HL-60 (cell line): ENCODE measurements around the gene PIK3R5.

Experiments used
- DNase-seq, 2 experiments: peaks; one replicate each; pipeline ENCODE4 v3.0.0-alpha.2; 2010 to 2020; ENCODE audit warnings: low read depth in 1 of 2, low spot score in 1 of 2
- H3K27ac ChIP-seq: fragments of 250-450 bp; sonication (Bioruptor Pico); replicated peaks from 2 replicates; pipeline ENCODE4 v1.5.1; 2020; ENCODE audit warnings: mild to moderate bottlenecking, moderate library complexity
- H3K27me3 ChIP-seq: fragments of 250-450 bp; sonication (Bioruptor Pico); 2 replicates; pipeline ENCODE4 v1.5.1; 2021; ENCODE audit warnings: mild to moderate bottlenecking, moderate library complexity; ENCODE audit not compliant: insufficient read depth, poor library complexity, severe bottlenecking
- H3K4me3 ChIP-seq: replicated peaks from 2 replicates; pipeline ENCODE4 v1.5.1; 2011; ENCODE audit warnings: mild to moderate bottlenecking, control low read depth, low read length; ENCODE audit not compliant: insufficient read depth
- GABPA ChIP-seq: IDR thresholded peaks from 2 replicates; pipeline ENCODE4 v1.6.1; 2012; ENCODE audit warnings: low read depth
- POLR2AphosphoS5 ChIP-seq: IDR thresholded peaks from 2 replicates; pipeline ENCODE4 v1.6.1; 2012; ENCODE audit warnings: low read depth
- SPI1 ChIP-seq: IDR thresholded peaks from 2 replicates; pipeline ENCODE4 v1.6.1; 2012; ENCODE audit warnings: low read depth, mild to moderate bottlenecking, borderline replicate concordance
- TF ChIP-seq, protein P1 (sequence below): IDR thresholded peaks from 2 replicates; pipeline ENCODE4 v1.6.1; 2012; ENCODE audit warnings: low read depth; ENCODE audit not compliant: insufficient replicate concordance
- TF ChIP-seq, protein P2 (sequence below): IDR thresholded peaks from one replicate; pipeline ENCODE4 v1.5.1; 2011; ENCODE audit warnings: low read length, control low read depth, inconsistent platforms; ENCODE audit not compliant: insufficient read depth

The PIK3R5 gene

DNA sequence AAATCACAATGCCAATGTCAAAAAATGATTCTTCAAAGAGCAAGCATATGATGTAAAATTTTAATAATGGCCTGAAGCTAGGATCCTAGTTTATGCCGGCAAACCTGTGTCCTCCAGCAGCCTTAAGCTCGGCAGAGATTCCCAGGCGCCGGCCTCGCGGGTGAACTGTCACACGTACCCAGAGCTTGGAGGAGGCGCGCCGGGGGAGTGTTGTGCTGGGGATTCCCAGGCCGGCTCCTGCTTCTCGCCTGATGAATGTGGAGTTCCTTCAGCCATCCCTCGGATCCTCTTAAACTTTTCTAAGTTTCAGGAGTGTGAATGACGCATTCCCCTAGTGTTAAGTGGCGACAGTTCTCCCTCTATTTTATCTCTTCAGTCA lies 36.7 kb upstream of the PIK3R5 start:
- H3K27me3 ChIP-seq: peaks cover 13% of the 10 kb centered on the region
- H3K4me3 ChIP-seq: no peak overlapping the region
- TF ChIP-seq, protein P1, sequence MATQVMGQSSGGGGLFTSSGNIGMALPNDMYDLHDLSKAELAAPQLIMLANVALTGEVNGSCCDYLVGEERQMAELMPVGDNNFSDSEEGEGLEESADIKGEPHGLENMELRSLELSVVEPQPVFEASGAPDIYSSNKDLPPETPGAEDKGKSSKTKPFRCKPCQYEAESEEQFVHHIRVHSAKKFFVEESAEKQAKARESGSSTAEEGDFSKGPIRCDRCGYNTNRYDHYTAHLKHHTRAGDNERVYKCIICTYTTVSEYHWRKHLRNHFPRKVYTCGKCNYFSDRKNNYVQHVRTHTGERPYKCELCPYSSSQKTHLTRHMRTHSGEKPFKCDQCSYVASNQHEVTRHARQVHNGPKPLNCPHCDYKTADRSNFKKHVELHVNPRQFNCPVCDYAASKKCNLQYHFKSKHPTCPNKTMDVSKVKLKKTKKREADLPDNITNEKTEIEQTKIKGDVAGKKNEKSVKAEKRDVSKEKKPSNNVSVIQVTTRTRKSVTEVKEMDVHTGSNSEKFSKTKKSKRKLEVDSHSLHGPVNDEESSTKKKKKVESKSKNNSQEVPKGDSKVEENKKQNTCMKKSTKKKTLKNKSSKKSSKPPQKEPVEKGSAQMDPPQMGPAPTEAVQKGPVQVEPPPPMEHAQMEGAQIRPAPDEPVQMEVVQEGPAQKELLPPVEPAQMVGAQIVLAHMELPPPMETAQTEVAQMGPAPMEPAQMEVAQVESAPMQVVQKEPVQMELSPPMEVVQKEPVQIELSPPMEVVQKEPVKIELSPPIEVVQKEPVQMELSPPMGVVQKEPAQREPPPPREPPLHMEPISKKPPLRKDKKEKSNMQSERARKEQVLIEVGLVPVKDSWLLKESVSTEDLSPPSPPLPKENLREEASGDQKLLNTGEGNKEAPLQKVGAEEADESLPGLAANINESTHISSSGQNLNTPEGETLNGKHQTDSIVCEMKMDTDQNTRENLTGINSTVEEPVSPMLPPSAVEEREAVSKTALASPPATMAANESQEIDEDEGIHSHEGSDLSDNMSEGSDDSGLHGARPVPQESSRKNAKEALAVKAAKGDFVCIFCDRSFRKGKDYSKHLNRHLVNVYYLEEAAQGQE: no peak
- no peak for TF ChIP-seq POLR2AphosphoS5
- TF ChIP-seq, protein P2, sequence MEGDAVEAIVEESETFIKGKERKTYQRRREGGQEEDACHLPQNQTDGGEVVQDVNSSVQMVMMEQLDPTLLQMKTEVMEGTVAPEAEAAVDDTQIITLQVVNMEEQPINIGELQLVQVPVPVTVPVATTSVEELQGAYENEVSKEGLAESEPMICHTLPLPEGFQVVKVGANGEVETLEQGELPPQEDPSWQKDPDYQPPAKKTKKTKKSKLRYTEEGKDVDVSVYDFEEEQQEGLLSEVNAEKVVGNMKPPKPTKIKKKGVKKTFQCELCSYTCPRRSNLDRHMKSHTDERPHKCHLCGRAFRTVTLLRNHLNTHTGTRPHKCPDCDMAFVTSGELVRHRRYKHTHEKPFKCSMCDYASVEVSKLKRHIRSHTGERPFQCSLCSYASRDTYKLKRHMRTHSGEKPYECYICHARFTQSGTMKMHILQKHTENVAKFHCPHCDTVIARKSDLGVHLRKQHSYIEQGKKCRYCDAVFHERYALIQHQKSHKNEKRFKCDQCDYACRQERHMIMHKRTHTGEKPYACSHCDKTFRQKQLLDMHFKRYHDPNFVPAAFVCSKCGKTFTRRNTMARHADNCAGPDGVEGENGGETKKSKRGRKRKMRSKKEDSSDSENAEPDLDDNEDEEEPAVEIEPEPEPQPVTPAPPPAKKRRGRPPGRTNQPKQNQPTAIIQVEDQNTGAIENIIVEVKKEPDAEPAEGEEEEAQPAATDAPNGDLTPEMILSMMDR: no peak
- TF ChIP-seq SPI1: no peak
- no peak for TF ChIP-seq GABPA

DNA sequence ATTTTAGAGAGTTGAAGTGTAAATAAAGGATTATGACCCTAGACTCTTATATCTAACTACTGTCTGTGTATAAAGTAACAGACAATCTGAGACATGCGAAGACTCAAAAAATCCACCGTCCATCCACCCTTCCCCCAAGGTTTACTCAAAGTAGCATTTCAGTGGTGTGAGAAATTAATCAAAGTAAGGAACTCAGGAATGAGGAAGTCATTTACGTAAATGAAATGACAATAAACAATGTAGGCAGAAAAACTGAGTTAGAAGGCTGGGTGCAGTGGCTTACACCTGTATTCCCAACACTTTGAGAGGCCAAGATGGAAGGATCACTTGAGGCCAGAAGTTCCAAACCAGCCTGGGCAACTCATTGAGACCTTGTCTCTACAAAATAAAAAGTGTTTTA lies 36.1 kb upstream of the PIK3R5 start:
- H3K4me3 ChIP-seq: no peak overlapping the region
- TF ChIP-seq GABPA: no peak
- peak; percentile 77; the same call in 1 of the 2 replicates for TF ChIP-seq SPI1
- TF ChIP-seq, protein P2: no peak
- no peak for TF ChIP-seq POLR2AphosphoS5
- peaks cover 13% of the 10 kb centered on the region for H3K27me3 ChIP-seq
- H3K27ac ChIP-seq: no peak overlapping the region
- DNase-seq: no peak

More for the DNA sequence above, 36.7 kb upstream of the PIK3R5 start:
- no peak for DNase-seq
- H3K27ac ChIP-seq: no peak overlapping the region

DNA sequence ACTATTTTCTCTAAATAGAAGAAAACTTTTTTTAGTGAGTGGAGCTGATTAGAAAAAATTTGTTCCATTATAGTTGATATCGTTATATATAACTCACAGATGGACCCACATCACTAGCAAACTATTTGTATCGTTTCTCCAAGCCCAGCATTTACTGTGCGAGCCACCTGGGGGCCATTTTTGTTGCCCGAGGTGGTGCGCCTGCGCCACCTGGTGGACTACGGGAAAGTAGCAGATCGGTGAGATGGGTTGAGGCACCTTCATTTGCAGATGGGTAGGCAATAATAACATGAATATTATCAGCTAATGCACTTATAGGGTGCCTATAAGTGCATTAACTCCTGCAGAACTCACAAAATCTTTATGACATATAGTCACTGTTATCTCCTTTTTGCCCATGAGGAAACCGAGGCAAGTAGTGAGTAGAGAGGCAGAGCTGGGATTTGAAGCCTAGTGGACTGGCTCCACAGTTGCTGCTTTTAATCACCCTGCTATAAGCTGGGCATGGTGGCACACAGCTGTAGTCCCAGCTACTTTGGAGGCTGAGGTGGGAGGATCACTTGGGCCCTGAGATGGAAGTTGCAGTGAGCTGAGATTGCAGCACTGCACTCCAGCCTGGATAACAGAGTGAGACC lies 32.6 kb upstream of the PIK3R5 start:
- H3K27me3 ChIP-seq: peaks cover 6% of the 10 kb centered on the region
- TF ChIP-seq POLR2AphosphoS5: no peak
- TF ChIP-seq, protein P2: peak; percentile 52
- no peak overlapping the region for H3K4me3 ChIP-seq
- H3K27ac ChIP-seq: no peak overlapping the region
- peak in 1 of 2 experiments; percentile 60 for DNase-seq

DNA sequence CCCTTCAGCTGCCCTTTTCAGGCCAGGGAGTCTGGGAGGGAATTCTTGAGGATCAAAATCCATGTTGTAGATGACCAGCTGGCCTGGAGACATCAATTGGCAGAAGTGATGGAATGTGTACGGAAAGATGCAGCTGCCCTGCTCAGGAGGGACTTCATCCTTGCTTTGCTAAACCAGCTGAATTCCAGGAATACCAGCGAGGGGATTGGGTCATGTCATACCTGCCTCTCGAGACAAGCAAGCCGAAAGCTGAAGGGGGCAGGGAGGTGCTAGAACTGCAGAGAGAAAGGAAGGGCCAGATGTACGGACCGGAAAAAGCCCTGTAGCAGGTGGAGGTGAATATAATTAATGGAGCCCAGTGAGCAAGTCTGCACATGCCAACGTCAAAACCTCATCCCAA lies 30.2 kb upstream of the PIK3R5 start:
- TF ChIP-seq POLR2AphosphoS5 (no peak), SPI1 (no peak), GABPA (no peak)
- TF ChIP-seq, protein P1: no peak
- TF ChIP-seq, protein P2: no peak
- no peak for DNase-seq
- Histone ChIP-seq H3K27me3 (no peaks in the 10 kb centered on the region), H3K4me3 (no peak overlapping the region), H3K27ac (no peak overlapping the region)
